HG03196 (cell line): ENCODE results near the gene PLB1.
"Not testable (repeated sequence)": the region's sequence is repeated elsewhere in the genome, so short reads cannot be mapped to it uniquely, and the experiment has no call there.

Experiments
- ATAC-seq: cut with Tn5 transposase; IDR thresholded peaks from one replicate; pipeline ENCODE4 v1.9.1; 2021; ENCODE audit not compliant: unreplicated experiment

Gene PLB1

DNA sequence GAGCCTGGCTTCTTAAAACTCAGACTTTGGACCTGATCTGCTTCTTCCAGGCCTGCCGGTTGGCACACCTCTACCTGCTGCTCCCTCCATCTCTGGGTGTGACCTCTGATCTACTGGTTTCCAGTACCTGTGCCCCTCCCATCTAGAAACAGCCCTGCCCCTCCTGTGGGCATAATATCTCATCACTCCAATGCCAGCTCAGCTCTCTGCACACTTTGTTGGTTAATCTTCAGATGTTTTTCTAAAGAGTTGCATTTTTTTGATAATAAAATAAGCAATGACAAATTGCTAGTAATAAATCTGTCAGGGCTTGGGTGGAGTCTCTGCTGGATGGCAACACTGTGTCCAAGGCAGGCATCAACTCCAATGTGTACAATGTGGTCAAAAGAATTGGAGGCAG lies 166.2 kb downstream of the PLB1 start:
- ATAC-seq: no peak

- ATAC-seq: no peak
These were observed 166.8 kb downstream of the PLB1 start for GRCh38 chr2:28662468-28663181.

GRCh38 chr2:28663359-28663758 lies 167.5 kb downstream of the PLB1 start:
- ATAC-seq: no peak

- ATAC-seq: no peak
These were observed 168.4 kb downstream of the PLB1 start for GRCh38 chr2:28664120-28664842.

- no peak for ATAC-seq
These were observed 169.3 kb downstream of the PLB1 start for GRCh38 chr2:28665041-28665704.

- ATAC-seq: not testable (repeated sequence)
These were observed 170.0 kb downstream of the PLB1 start for GRCh38 chr2:28665811-28666377.

DNA sequence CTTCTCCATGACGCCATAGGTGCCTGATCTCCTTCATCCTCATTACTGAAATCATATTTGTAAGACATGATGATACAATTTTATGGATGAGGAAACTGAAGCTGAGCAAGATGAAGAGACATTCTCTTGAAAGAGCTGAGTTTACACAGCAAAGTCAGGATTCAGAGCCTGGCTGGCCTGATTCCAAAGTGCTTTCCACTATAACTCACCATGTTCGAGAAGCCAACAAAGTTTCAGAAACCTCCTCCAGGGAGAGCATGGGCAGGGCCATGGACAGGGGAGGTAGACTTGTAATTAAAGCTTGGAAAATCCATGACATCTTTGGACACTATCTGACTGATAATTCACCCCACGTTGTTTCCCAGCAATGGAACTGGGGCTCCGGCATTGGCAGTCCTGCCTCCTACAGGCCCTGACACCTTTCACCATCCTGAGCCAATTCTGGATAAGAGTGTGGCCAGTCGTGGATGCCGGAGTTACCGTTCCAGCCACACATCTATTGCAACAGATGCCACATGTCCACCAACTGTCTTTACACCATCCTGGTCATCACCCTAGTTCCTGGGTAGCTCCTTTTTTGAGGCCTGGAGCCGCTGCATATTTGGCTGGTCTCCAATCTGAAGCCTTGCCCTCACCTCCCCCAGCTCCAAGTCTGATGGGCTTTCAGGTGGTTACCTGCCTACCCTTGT lies 170.8 kb downstream of the PLB1 start:
- no peak for ATAC-seq

DNA sequence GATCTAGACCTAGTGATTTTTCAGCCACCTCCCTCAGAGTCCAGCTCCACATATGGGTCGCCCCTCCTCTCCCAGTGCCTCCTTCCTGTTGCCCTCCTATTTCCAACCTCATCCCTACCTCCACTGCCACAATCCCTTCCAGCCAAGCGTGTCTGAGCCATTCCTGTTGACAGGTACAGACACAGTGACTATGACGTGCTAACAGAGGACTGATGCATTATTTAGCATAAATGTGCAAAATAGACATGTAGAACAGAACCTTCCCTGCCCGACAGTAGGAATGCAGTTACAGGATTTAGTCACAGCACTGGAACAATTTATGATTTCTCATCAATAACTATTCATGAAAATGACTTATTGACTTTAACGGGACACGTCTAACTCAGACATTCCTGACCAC lies 171.4 kb downstream of the PLB1 start:
- no peak for ATAC-seq

- ATAC-seq: no peak
These were observed 172.4 kb downstream of the PLB1 start for GRCh38 chr2:28668106-28668814.

GRCh38 chr2:28668880-28669279 lies 173.0 kb downstream of the PLB1 start:
- ATAC-seq: no peak

GRCh38 chr2:28670856-28671255 lies 175.0 kb downstream of the PLB1 start:
- ATAC-seq: no peak

DNA sequence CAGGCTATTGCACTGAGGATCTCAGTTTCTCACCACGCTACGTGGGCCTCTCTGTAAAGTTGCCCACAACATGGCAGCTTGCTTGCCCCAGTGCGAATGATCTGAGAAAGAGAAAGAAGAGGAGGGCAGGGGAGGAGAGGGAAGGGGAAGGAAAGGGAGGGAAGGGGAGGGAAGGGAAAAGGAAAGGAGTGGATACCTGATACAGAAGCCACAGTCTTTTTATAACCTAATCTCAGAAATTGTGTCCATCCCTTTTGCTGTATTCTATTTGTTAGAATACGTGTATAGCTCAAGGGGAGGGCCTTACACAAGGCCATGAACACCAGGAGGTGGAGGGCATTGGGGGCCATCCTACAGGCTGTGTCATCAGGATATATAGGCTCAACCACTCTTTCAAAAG lies 177.5 kb downstream of the PLB1 start:
- ATAC-seq: no peak

- ATAC-seq: no peak
These were observed 178.3 kb downstream of the PLB1 start for GRCh38 chr2:28674062-28674712.

DNA sequence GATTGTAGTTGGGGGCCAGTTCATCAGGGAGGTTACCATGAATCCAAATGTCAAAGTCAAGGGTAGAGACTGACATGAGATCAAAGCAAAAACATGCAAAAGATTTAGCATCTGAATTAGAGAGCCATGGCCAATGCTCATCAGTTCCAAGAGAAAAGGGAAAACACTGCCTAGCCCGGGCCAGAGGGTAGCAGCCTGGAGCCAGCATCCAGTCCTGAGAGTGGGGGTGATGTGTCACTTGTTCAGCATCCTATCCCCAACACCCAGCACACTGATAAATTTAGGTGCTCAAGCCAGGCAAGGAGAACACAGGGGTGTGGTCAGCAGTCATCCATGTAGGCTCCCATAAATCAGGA lies 178.8 kb downstream of the PLB1 start:
- no peak for ATAC-seq

DNA sequence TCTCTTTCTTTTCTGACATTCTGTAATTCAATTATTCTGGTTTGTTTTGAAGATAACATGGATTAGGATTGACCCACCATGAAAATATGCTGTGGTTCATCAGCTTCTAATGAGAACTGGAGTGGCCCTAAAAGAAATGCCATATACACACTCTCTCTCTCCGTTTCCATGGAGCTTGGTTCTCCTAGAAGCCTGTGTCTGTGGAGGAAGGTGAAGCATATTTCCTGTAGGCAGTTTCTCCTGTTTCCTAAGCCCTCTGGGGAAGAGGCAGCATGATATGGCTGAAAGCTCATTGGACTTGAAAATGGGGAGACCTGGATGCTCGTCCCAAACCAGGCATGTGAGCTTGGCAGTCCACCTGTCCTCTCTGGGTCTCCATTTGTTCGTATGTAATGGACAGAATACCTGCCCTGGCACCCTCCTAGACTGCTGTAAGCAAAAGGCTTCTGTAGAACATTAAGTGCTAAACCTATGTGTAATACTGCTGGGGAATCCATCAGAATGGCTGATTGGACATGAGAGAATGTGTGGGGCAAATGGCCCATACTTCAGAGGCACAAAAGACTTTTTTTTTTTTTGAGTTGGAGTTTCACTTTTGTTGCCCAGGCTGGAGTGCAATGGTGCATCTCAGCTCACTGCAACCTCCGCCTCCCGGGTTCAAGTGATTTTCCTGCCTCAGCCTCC lies 180.4 kb downstream of the PLB1 start:
- no peak for ATAC-seq

- ATAC-seq: no peak
These were observed 182.5 kb downstream of the PLB1 start for GRCh38 chr2:28678175-28678855.

GRCh38 chr2:28678944-28679343 lies 183.1 kb downstream of the PLB1 start:
- ATAC-seq: no peak

- no peak for ATAC-seq
These were observed 184.8 kb downstream of the PLB1 start for GRCh38 chr2:28680657-28681056.

DNA sequence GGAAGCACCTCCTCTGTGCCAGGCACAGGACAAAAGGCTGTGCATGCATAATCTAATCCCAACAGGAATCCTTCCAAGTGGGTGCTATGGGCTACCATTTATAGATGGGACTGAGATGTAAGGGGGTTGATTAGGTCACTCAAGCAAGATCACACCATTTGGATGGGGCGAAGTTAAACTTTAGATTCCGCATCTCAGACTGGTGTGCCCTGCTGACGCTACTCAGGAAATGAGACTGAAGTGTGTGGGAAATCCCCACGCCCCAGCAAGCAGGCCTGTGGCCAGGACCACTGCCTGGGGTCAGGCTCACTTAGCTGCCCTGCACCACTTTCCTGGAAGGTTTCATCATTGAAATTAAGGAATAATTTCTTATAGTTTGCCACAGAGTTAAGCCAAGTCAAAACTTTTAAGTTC lies 185.3 kb downstream of the PLB1 start:
- peak; percentile 62 for ATAC-seq
